HG02885 (cell line): ENCODE measurements around the gene ARL15.

Source experiments
- ATAC-seq: cut with Tn5 transposase; IDR thresholded peaks from one replicate; pipeline ENCODE4 v1.9.1; 2021; ENCODE audit warnings: mild to moderate bottlenecking; ENCODE audit not compliant: unreplicated experiment, poor library complexity

ARL15 gene

DNA sequence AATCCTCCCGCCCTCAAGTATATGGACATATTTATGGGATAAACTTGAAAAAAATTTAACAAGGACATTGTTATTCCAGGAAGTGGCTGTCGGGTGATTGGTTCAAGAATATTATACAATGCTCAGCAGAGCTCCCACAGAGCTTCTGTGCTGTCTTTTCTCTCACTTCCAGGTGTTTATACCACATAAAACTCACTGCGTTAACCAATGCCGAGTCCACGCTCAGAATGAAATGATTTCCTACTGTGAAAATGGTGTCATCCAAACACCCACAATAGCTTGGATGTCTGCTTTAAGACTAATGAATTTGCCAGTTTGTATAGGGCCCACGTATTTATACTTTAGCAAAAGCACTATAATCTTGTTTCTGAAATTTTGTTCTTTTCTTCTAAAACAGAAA, 381.7 kb downstream of the ARL15 start:
- no peak for ATAC-seq

- ATAC-seq = no peak
Observed at GRCh38 chr5:53927668-53928247, 382.6 kb downstream of the ARL15 start.

DNA sequence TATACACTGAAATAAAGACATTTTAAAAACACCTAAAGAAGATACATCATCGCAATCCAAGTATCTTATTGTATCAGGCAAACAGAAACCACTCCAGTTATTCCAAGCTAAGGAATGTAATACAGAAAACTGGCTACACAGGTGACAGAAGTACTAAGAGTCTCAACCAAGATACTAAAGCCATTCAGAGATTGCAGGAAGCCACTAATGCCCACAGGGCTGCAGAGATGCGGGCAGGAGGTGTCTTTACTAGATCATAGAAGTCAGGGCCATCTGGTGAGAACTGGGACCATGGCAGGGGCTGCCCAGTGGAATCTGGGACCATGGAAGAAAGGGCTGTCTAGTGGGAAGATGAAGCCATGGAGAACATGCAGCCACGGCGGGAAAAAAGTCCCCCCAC, 384.3 kb downstream of the ARL15 start:
- no peak for ATAC-seq

- no peak for ATAC-seq
Observed at GRCh38 chr5:53924392-53924791, 386.0 kb downstream of the ARL15 start.

DNA sequence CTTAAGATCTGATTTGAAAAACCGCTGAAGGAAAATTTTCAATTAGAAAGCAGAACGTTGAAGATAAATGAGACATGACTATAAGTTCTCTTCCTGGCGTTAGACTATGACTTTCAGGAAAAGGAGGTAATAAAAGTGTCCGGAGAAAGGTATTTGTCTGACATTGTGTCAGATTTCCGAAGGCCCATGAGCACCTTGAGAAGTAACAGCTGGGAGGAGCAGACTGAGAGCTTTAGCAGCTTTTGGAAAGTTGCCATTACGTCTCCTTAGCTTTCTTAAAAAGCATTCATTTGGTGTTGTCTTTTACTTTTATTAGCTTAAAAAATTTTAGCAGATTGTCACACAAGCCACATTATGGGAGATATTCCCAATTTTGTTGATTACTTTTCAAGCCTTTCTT, 386.4 kb downstream of the ARL15 start:
- no peak for ATAC-seq

- ATAC-seq = no peak
Observed at GRCh38 chr5:53922508-53923498, 387.6 kb downstream of the ARL15 start.

- no peak for ATAC-seq
Observed at GRCh38 chr5:53917826-53918225, 392.5 kb downstream of the ARL15 start.

DNA sequence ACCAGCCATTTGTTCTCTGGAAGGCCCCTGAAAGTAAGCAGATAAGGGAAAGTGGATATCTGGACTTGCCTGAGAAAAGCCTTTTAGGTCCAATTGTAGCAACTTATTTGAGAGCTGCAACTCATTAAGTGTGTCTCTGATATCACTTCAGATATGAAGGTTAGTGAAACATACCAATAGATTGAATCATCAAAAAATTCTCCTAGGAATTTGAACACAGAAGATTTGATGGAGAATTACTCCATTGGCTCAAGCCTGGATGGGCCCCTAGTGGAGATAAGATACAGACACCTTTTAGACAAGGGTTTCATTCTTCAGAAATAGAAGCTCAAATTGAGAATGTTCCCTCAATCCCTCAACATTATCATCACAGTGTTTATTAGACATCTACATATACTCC, 393.3 kb downstream of the ARL15 start:
- no peak for ATAC-seq

DNA sequence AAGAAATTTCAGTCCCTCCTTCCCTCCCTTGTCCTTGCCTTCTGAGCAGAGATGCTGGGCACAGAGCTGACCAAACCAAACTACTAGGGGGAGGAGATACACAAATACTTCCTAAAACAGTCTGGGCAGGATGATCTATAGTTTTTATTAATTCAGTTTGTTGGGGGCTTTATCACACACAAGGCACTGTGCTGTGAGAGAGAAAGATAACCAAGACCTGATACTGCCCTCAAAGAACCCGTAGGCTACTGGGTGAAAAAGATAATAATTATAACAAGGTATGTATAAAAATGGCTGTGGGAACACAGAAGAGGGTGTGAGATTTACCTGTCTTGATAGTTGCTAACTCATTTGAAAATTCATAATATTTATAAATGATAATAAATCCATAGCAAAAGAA, 395.3 kb downstream of the ARL15 start:
- ATAC-seq = no peak

DNA sequence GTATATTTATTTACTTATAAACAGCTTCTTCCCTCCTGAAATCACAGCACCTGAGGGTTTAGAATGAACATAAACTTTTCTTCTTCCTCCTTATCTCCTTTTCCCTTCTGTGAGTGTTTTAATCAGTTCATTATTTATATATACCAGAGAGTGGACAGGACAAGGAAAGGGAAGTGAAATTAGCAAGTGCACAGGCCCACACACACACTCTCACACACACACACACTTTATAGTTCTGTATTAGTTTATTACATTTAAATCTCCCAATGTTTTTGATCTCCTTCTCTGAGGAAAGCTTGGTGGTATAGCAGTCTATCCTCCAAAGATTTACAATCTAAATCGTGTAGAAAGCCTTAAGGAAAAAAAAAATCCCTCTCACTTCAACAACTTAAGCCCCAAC, 396.4 kb downstream of the ARL15 start:
- ATAC-seq = no peak

DNA sequence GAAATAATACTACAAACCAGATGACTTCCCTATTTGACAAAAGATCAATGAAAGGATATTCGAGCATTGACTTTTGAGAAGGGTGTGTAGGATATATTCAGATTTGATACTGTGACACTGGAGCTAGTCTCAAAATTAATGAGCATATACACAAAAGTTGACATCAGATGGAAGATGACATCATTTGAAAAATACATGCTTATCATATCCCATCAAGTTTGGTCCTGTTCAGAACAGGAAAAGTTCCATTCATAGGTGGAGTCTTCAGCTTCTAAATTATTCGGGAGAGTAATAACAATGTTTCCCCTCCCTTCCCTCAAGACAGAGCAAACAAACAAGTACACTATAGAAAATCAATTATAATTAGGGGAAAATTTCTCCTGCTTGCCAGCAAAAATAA, 401.6 kb downstream of the ARL15 start:
- ATAC-seq = no peak

DNA sequence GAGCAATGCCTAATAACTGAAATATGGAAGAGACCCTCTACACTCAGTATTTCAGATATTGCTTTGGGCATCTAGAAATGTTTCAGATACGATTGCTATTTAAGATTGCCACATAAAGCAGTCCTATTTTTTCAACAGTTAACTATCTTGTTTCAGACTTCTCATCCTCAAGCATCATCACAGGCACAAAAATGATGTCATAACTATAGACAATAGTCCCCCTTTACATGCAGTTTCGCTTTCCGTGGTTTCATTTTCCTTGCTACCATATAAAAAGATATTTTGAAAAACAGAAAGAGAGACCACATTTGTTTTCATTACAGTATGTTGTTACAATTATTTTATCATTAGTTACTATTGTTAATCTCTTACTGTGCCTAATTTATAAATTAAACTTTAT, 402.5 kb downstream of the ARL15 start:
- no peak for ATAC-seq

- ATAC-seq = no peak
Observed at GRCh38 chr5:53906736-53907135, 403.6 kb downstream of the ARL15 start.

GRCh38 chr5:53902296-53902907, 408.0 kb downstream of the ARL15 start:
- no peak for ATAC-seq

DNA sequence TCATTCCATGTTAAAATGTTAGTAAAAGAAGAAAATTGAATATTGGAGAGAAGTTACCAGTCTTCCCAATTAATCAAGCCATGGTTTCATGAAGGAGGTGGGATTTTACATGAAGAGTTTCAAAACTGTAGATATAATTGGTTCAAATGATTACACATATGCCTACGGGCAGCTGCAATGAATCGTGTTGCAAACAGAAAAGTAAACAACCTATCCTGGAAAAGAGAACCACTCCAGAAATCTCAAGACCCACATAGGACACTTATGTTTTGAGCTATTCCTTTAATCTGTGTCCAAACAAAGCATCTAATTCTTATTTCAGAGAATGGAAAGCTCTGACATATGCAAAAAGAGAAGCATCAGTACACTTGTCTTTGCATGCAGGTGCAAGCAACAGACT, 409.7 kb downstream of the ARL15 start:
- ATAC-seq = no peak

DNA sequence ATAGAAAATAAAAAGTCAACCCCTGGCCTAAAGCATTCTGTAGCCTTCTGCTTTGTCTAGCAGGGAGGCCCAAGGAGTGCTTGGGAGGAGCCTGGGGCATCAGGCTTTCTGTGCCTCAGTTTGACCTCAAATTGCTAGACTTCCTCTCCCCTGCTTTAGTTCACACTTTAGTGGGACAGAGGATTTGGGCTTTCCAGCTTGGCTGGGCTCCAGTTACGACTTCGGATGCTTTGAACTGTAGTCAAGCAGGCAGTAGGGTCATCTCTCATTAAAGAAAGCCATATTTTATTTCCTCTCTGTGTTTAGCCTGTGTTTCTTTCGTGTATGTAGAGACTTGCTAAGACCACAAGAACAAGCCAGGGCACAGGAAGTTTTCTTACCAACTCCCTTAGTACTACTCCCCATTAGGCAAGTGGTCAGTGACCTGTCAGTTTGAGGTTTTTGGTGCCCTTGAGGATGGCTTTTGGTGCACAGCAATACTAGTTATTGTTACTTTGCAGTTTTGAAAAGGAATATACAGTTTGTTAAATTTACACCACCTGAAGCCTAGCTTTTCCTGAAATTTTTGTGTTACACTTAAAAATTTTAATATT, 415.2 kb downstream of the ARL15 start:
- ATAC-seq = no peak

DNA sequence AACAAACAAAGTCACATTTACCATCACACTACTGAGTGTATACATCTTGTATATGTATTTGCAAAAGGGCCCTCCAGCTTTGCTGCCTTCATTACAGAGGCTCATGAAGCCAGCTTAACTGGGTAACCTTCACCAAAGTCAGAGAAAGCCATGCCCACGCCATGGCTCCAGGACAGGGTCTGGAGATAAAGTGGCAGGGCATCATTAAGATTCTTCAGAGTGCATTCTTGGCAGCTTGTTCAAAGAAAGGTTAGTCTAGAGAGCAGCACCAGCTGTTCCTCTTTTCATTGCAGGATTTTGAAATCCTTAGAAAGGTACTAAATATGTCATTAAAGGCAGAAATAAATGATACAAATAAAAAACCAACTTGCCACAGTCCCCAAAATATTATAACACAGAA, 416.7 kb downstream of the ARL15 start:
- no peak for ATAC-seq

DNA sequence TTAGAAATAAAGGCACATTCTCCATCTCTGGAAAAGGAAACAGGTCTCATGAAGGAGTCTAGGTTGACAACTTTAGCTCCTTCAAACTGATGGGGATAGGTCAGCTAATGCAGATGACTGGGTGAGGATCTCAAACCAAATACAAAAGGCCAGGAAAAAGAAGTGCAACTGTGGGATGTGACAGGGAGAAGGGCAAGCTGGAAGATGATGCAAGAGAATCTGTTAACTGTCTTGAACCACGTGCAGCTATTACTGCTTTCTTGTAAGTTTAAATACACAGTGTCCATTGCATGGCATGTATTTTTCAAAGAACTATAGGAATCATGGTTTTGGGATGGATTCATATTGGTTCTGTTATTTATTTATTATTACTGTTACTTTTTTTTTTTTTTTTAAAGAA, 418.1 kb downstream of the ARL15 start:
- no peak for ATAC-seq

DNA sequence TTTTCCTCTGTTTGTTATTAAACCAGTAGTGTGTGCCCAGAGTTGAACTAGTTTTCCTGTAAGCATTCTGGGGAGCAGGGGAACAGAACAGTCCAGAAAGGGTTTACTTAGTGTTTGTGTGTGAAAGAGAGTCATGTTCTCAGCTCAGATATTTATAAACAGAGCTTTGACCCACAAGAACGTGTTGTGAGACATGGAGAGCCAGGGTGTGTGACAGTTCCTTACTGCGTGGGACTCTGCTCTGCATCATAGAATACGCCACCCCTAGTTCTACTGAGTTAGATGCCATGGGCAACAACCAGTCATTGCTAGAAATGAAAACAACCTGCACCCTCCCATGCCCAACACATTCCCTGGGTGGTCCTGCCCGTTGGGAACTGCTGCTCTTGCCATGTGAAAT, 419.2 kb downstream of the ARL15 start:
- ATAC-seq = no peak

GRCh38 chr5:53890490-53890889, 419.9 kb downstream of the ARL15 start:
- no peak for ATAC-seq

DNA sequence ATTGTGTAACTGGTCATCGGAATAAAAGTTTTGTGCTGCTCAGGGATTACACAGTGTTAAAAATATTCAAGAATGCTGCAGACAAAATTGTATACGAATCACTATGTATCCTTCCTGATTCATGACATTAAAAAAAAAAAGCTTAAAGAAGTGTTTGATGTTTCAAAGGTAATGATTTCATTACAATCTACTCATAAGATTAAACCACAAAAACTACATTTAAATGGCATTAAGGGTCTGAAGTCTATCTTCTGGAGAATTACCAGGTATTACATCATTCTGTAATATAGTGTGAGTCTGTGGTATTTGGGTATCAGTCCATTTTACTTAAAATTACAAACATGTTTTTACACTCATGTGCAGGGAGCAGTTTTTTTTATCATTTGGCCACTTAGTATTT, 425.5 kb downstream of the ARL15 start:
- no peak for ATAC-seq
